ENCODE results near the gene SF3A1.
A peak's percentile ranks its signal among the peaks of the same experiment; 100 is the strongest.

SF3A1 gene

GRCh38 chr22:30293026-30293425 is 63.7 kb downstream of the SF3A1 start:
- no peak for TF ChIP-seq ZFX (IDR thresholded peaks at IDR 0.05; ENCODE audit: borderline replicate concordance)
- no peak for TF ChIP-seq CTCF (IDR thresholded peaks at IDR 0.05)
- no peak overlapping the region for H3K27ac ChIP-seq

GRCh38 chr22:30292069-30292970 is 64.4 kb downstream of the SF3A1 start:
- H3K27ac ChIP-seq: no peak overlapping the region; the same call in 1 of the 2 replicates
- TF ChIP-seq CTCF (IDR thresholded peaks at IDR 0.05): no peak
- TF ChIP-seq ZFX (IDR thresholded peaks at IDR 0.05; ENCODE audit: borderline replicate concordance): no peak

DNA sequence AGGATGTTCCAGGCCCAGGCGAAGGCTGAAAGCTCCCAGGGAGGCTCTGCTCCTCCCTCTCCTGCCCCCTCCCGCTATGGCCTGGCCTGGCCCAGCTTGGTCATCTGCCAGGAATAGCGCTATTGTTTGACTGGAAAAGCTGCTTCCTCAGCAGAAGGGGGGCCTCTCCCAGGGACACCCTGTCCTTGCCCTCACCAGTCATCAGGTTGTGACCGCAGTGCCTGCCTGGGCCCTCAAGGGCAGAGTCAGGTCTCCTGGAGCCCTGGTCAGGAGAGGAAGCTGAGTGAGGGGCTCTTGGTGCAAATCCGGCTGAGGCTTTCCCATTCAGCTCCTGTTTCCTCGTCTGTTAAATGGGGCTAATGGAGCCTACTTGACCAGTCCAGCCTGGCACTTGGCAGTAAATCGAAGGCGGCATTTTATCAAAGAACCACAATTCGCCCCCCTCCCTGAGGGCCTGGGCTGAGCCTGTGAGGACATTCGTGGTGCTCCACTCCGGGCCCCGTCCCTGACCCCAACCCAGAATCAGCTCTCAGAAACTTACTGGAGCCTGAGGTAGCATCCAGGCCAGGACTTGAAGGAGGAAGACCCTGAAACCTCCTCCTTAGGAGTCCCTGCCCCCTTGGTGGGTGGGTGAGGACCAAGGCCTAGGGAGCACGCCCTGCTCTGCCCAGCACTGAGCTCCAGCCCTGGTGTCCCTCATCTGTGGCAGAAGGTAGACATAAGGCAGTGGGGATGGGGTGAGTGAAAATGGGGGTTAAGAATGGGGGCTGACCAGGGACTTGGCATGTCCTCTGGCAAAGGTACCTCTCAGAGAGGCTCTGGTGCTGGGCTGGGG is 65.4 kb downstream of the SF3A1 start:
- no peak for TF ChIP-seq ZFX (IDR thresholded peaks at IDR 0.05; ENCODE audit: borderline replicate concordance)
- no peak for TF ChIP-seq CTCF (IDR thresholded peaks at IDR 0.05)
- peak overlapping the region; percentile 69 for H3K27ac ChIP-seq

DNA sequence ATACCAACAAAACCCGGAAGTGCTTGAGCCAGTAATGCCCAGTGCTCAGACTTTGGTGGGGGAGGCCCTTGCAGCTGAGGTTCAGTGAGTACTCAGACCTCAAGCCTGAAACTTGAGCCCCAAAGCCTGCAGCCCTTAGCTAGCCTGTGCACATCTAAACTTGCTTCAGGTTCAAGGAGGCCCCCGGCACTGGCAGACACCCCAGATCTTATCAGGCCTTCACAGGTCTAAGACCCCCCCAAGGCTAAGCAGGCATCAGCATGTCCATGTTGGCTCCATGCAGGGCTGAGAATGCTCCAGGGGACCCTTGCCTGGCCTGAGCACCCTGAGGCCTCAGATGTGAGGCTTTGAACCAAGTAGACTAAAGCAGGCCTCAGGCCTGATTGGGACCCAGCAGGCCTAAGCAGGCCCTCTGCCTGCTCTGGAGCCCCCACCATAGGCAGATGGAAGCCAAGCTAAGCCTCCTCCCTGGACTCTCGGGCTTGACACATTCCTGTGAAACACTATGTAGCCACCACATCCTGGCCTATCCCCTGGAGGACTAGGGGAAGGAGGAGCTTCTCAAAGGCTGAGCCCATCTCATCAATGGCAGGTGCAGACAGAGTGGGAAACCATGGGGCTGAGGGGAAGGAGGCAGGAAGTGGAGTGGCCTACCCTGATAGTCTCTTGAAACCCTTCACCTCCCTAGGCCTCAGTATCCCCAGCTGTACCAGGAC is 66.2 kb downstream of the SF3A1 start:
- TF ChIP-seq ZFX (IDR thresholded peaks at IDR 0.05; ENCODE audit: borderline replicate concordance): no peak
- H3K27ac ChIP-seq: peak overlapping the region; percentile 69

DNA sequence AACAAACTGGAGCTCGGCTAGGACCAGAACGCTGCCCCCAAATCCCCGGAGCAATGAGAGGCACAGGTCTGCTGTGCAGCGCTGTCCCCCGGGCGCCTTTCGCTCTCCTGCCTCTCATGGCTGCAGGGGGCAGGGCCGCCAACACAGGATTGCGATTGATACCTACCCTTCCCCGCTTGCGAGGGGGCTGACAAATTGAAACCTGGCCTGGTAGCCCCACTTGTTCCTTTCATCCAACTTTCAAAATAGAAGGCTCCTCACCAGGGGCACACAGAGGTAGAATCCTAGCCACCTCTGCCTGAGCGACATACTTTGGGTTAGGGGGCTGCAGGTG is 66.7 kb downstream of the SF3A1 start:
- TF ChIP-seq ZFX (IDR thresholded peaks at IDR 0.05; ENCODE audit: borderline replicate concordance) (no peak), CTCF (IDR thresholded peaks at IDR 0.05) (no peak)
- H3K27ac ChIP-seq: peak overlapping the region; percentile 69

- TF ChIP-seq ZFX (IDR thresholded peaks at IDR 0.05; ENCODE audit: borderline replicate concordance): no peak
- TF ChIP-seq CTCF (IDR thresholded peaks at IDR 0.05): no peak
- peak within 1 kb of the TSS; percentile 69 for H3K27ac ChIP-seq
These were observed 67.3 kb downstream of the SF3A1 start, which contains the start of gene CASTOR1 for GRCh38 chr22:30289141-30289979. TSS of gene CASTOR1 (minus strand) at chr22:30289505. CDS start at chr22:30289497, 8 bp downstream.

Measured in 22Rv1 (cell line).